SH-SY5Y (cell line): ENCODE results near the gene GPR161.

ENCODE experiments used
- GATA2 ChIP-seq: IDR thresholded peaks from 2 replicates; pipeline ENCODE4 v1.6.1; 2011; ENCODE audit warnings: mild to moderate bottlenecking, low read depth, low read length
- GATA3 ChIP-seq: IDR thresholded peaks from 2 replicates; pipeline ENCODE4 v1.6.1; 2011; ENCODE audit warnings: low read depth, mild to moderate bottlenecking, low read length, moderate library complexity

Gene GPR161

DNA sequence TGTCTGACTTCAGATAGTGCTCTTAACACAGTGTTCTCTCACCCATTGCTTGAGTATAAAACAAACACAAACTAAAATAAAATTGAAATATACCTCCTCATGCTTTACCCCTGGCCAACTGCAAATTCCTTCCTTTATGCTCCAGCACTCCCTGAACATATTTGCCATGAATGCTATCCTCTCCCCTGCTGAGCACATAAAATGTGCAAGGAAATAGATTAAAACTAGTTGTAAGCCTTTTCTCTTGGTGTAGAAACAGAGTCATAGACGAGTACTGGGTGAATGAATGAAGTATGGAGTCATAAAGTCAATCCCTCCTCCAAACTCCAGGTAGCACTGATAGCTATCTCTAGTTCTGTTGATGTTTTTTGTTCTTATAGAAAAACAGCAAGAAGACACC, 2.6 kb downstream of the GPR161 start:
- TF ChIP-seq GATA2 (no peak), GATA3 (no peak)

DNA sequence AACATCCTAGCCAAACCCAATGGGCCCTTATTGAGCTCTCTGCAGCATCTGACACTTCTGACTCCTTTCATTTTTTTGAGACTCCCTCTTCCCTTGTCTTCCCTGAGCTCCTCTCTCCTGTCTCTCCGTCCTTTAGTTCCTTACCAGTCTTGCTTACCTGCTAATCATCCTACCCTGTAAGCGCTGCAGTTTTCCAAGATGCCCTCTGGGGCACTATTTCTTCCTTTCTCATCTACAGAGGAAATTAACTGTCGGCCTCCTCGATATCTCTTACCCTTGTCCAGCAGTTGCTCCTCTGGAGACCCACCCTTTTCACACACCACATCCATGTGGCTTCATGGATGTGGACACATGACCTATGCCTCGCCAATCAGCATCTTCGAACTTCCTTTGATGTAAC, 6.8 kb downstream of the GPR161 start:
- TF ChIP-seq GATA2 (no peak), GATA3 (no peak)

DNA sequence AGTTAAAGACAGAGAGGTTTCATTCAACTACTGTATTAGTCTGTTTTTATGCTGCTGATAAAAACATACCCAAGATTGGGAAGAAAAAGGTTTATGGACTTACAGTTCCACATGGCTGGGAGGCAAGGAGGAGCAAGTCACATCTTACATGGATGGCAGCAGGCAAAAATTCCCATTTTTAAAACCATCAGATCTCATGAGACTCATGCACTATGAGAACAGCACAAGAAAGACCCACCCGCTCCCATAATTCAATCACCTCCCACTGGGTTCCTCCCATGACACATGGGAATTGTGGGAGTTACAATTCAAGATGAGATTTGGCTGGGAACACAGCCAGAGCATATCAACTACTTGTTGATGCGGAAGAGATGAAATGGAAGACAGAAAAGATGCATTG, 9.2 kb downstream of the GPR161 start:
- TF ChIP-seq GATA3, result no peak
- no peak for TF ChIP-seq GATA2

DNA sequence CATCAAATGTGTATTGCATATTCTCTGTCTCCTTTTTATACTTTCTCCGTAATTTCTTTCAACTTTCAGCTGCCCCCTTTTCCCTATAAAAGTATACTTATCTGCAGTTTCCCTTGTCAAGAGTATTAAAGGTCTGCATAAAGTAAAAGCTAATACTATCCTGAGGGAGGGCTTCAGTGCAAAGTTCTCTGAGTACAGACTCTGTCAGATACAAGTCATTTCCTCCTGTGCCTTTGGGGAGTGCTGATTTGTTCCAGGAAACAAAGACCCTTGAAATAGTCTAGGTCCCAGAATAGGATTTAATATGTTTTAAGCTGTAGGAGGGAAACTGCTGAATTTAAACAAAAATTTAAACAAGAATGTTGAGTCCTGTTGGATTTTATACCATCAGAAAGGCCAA, 11.7 kb downstream of the GPR161 start:
- TF ChIP-seq GATA3, result no peak
- TF ChIP-seq GATA2, result no peak

DNA sequence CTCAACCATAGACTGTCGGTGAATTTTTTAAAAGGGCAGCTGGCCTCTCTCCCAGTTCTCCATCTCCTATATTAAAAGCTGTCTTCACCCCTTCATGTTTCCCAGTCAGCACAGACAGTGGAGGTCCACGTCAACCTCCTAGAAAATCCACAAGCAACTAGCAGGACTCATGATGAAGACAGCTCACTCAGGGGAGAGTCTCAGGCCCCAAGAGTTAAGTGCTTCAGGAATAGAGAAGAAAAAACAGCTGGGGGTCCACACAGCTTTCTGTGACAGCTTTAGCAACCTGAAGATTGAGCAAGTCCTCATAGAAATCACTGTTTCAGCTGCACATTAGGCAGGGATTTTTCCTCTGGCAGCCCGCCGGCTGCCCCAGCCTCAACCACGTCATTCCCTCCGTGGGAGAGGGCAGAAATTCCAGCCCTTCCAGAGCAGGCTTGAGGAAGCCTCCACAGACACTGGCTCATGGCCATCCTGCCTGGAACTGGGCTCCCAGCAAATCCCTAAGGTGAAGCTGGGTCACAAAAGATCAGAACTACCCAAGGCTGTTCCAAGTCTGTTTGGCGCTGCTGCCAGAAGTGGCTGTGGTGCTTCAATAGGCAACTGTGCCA, 15.2 kb downstream of the GPR161 start:
- no peak for TF ChIP-seq GATA3
- no peak for TF ChIP-seq GATA2

DNA sequence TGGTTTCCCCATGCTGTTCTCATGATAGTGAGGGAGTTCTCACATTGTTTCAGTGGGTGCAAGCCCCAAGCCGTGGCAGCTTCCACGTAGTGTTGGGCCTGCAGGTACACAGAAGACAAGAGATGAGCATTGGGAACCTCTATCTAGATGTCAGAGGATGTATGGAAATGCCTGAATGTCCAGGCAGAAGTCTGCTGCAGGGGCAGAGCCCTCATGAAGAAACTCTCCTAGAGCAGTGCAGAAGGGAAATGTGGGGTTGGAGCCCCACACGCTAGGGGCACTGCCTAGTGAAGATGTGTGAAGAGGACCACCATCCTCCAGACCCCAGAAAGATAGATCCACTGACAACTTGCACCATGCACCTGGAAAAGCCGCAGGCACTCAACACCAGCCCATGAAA, 17.0 kb downstream of the GPR161 start:
- TF ChIP-seq GATA2 (no peak), GATA3 (no peak)

DNA sequence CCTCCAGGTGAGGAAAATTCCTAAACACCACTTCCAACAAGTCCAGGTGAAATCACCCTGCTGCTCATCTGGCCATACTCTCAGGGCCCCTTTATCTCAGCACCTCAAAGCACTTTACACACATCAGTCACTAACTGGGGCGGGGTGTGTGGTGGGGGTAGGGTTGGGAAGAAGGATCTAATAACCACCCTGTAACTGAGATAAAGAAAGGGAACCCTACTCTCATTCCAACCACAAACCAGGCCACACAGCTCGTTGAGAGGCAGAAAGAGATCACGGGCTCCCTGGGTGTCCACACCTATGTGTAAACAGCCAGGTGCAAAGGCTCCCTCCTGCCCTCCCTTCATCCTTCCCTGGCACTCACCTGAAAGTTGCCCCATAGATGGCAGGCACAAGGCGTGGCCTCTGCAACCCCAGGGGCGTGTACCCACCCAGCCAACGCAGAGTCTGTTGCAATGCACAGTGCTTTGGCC, 20.4 kb downstream of the GPR161 start:
- TF ChIP-seq GATA2 (no peak), GATA3 (no peak)

DNA sequence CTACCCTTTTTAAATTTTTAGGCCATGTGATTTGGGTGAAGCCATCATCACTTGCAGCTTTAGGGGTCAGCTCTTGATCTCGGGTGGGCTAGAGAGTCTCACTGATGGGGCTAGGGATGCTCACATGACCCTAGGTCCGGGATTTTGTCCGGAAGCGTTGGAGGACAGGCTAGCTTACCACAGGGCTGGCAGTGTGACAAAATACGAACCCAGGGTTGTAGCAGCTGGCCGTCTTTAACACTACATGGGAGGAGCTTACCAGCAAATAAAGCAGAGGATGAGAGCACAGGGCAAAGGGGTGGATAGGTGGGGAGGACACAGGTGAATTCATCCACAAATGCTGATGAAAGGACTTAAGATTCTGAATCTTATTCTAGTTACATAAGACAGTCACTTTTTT, 21.9 kb downstream of the GPR161 start:
- TF ChIP-seq GATA3, result no peak

DNA sequence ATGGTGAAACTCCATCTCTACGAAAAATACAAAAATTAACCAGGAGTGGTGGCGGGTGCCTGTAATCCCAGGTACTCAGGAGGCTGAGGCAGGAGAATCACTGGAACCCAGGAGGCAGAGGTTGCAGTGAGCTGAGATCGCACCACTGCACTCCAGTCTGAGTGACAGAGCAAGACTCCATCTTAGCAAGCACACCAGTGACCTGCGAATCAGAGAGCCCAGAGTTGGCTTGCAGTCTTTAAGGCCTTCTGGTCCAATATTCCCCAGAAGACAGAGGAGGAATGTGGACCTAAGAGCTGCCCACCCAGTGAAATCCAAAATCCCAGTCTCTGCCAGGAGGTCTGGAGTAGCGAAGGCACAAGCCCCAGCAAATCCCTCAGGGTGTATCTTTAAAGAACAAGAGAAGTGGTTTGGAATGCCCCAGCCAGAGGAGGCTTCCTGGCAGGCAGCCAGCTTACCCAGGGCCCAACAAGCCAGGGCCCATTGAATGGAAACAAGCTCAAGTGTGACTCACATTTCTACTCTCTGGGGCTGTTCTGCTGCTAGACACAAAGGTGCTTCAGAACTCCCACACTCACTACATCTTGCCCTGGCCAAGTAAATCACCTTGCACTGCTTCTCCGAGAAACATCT, 23.9 kb downstream of the GPR161 start:
- TF ChIP-seq GATA3, result no peak
- TF ChIP-seq GATA2, result no peak

DNA sequence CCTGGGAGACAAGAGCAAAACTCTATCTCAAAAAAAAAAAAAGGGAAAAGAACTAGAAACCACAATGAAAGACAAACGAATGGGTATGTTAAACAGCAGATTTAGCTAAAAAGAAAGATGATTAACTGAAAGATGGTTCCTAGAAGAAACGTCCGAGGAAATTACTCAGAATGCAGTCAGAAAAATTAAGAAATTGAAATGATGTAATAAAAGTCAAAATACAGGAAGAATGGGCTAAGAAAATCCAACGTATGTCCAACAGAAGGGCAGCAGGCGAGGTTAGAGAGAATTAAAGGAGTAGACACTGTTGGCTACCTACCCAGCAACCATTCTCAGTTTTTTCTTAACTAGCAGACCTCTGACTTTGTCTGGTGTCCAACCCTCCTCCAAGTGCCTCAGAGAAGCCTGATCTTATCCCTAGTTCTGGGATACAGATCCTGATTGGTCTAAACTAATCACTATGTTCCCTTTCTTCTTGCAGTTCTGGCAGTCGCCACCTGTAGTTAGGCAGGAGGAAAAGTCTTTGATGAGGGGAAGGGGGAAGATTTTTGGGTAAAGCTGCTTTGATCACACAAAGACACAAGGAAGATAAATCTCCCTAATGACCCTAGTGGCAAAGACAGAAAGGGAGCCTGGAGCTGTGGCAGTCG, 25.7 kb downstream of the GPR161 start:
- TF ChIP-seq GATA2 (no peak), GATA3 (no peak)

DNA sequence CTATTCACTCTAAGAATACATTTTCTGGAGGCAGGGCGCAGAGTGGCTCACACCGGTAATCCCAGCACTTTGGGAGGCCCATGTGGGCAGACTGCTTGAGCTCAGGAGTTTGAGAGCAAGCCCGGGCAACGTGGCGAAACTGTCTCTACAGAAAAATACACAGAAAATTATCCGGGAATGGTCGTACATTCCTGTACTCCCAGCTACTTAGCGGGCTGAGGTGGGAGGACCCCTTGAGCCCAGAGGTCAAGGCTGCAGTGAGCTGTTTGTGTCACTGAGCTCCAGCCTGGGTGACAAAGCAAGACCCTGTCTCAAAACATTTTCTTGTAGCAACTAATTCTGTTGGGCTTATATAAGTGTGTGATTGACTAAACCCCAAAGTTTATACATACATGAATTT, 30.5 kb downstream of the GPR161 start:
- TF ChIP-seq GATA2 (no peak), GATA3 (no peak)

DNA sequence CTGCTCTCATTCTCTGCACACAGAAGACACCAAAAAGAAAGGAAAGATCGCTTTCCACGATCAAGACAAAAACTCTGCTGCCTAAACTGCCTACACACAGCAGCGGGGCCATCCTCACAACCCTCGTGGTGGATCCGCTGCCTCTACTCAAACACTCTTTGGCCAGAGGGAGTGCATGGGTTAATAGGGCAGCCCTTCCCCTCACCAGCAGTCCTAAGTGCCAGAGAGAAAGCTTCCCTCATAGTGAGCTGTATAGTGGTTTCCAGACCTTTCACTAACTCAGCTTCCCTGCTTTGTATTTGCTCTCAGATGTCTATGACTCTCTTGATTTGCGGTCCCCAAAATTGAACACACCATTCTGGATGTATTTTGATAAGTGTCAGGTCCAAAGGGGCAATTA, 30.9 kb downstream of the GPR161 start:
- TF ChIP-seq GATA2, result no peak
- no peak for TF ChIP-seq GATA3

DNA sequence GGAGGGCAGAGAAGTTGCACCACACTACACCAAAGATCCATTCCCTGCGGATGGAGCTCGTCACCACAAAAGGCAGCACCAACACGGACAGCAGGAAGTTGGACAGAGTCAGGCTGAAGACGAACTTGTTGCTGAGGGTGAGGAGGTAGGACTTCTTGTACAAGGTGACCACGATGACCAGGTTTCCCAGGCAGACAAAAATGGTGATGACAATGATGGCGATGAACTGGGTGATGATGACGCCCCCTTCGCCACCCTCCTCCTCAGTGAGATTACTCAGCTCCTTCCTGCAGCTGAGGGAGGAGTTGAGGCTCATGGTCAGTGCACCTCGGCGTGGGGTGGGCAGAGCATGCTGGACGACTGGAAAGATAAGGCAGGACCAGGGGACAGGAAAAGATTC, 32.2 kb downstream of the GPR161 start:
- TF ChIP-seq GATA2, result no peak
- TF ChIP-seq GATA3, result no peak

DNA sequence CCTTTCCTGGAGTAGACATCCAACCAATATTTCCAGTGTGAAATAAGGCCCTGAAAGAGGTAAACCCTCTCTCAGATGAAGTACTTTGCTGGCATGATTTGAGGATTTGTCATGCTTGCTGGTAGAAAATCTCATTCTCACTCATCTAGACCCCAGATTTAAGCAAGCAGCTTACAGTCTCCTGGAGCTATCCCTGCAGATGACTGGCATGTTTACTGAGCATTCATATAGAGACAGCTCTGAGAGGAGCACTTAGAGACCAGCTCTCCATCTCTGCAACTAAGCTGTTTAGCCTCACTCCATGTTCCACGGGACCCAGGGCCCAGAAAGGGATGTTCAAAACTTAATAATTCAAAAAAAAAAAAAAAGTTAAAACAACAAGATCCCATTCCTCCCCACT, 34.2 kb downstream of the GPR161 start:
- TF ChIP-seq GATA3, result no peak
- TF ChIP-seq GATA2, result no peak

DNA sequence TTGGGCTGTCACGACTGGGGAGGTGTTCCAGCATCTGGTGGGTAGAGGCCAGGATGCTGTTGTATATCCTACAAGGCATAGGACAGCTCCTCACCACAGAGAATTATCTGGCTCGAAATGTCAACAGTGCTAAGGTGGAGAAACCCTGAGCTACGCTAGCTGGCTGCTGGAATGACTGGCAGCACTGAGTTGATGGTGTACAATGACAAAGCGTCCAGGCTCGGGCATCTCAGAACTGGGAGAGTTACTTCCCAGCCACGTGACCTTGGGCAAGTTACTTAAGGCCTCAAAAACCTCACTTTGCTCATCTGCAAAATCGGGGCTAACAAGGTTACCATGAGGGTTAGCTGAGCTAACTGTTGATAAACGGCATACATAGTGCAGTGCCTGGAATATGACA, 35.4 kb downstream of the GPR161 start:
- TF ChIP-seq GATA3, result no peak
- TF ChIP-seq GATA2, result no peak

DNA sequence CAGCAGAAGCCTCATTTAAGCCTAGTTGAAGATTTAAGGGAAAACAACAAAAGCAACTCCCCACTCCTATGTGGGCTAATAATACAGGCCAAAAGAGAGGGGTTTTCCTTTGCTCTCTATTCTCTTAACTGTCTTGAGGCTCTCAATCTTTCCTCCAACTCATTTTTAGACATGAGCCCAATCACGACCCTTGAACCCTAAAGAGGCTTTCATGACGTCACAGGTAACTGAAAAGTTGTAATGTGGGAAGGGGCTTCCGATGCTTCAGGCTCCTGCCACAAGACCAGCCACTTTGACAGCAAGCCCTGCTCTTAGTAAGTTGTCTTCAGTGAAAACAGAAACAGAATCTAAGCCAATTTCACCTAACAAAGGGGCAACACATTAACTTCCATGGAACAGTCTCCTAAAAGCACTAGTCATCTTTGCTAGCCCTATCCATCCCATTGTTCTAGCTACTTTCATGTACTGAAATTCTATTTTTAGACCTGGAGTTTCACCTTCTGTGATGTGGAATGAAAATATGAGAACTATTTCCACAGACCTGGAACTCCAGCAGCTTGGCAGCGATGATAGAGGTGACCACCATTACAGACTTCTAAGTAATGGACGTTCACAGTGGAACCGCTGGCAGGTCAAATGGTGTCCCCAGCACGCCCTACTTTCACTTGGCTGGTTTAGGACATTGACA, 36.3 kb downstream of the GPR161 start:
- no peak for TF ChIP-seq GATA2
- TF ChIP-seq GATA3, result no peak
